Neural progenitor cell (in vitro differentiated cells): ENCODE results near the gene NOX3. TPM values are rescaled to one million over a fixed set of nuclear protein-coding genes. Genes with fewer than 3 reads are reported as not detected.

Experiments
- DNase-seq: peaks from one replicate; pipeline ENCODE4 v3.0.0-alpha.2; 2016; ENCODE audit warnings: low spot score
- H2AFZ ChIP-seq: fragments of 200-600 bp; sonication (generic); replicated peaks from 2 replicates; pipeline ENCODE4 v1.6.1; 2016; ENCODE audit warnings: antibody characterized with exemption
- H3F3A ChIP-seq: fragments of 200-600 bp; sonication (generic); 2 replicates; pipeline ENCODE4 v1.6.1; 2016; ENCODE audit warnings: antibody characterized with exemption, low read depth
- H3K27ac ChIP-seq: fragments of 200-600 bp; sonication (generic); 2 replicates; pipeline ENCODE4 v1.5.1; 2016; ENCODE audit warnings: mild to moderate bottlenecking
- H3K27me3 ChIP-seq: fragments of 200-600 bp; sonication (generic); 2 replicates; pipeline ENCODE4 v1.6.1; 2016; ENCODE audit warnings: mild to moderate bottlenecking, moderate library complexity
- H3K36me3 ChIP-seq: fragments of 200-600 bp; sonication (generic); 2 replicates; pipeline ENCODE4 v1.5.1; 2016
- H3K4me1 ChIP-seq: fragments of 200-600 bp; sonication (generic); 2 replicates; pipeline ENCODE4 v1.6.1; 2016; ENCODE audit warnings: mixed run types
- H3K4me2 ChIP-seq: fragments of 200-600 bp; sonication (generic); 2 replicates; pipeline ENCODE4 v1.6.1; 2016
- H3K4me3 ChIP-seq: fragments of 200-600 bp; sonication (generic); 2 replicates; pipeline ENCODE4 v1.5.1; 2016
- H3K79me2 ChIP-seq: fragments of 200-600 bp; sonication (generic); 2 replicates; pipeline ENCODE4 v1.6.1; 2016; ENCODE audit warnings: low read depth
- H3K9ac ChIP-seq: fragments of 200-600 bp; sonication (generic); 2 replicates; pipeline ENCODE4 v1.6.1; 2016
- H3K9me3 ChIP-seq: fragments of 200-600 bp; sonication (generic); 2 replicates; pipeline ENCODE4 v1.5.1; 2016; ENCODE audit warnings: low read depth
- H4K20me1 ChIP-seq: fragments of 200-600 bp; sonication (generic); 2 replicates; pipeline ENCODE4 v1.6.1; 2016; ENCODE audit warnings: low read depth
- H3K27ac Mint-ChIP-seq: 3 replicates; pipeline ENCODE4 v1.8.0; 2021; ENCODE audit warnings: mixed read lengths
- H3K27me3 Mint-ChIP-seq: 2 replicates; pipeline ENCODE4 v1.8.0; 2022; ENCODE audit warnings: low read depth, mild to moderate bottlenecking, inconsistent platforms, moderate library complexity, mixed read lengths; ENCODE audit not compliant: insufficient read depth
- H3K36me3 Mint-ChIP-seq: 3 replicates; pipeline ENCODE4 v1.8.0; 2021; ENCODE audit warnings: mixed read lengths
- H3K4me1 Mint-ChIP-seq: 3 replicates; pipeline ENCODE4 v1.8.0; 2021; ENCODE audit warnings: mixed read lengths
- H3K4me3 Mint-ChIP-seq: 3 replicates; pipeline ENCODE4 v1.8.0; 2021; ENCODE audit warnings: mild to moderate bottlenecking, moderate library complexity, mixed read lengths
- H3K9me3 Mint-ChIP-seq: 3 replicates; pipeline ENCODE4 v1.8.0; 2020; ENCODE audit warnings: mixed read lengths
- EZH2 ChIP-seq: fragments of 200-600 bp; sonication (generic); IDR thresholded peaks from 2 replicates; pipeline ENCODE4 v1.6.1; 2017; ENCODE audit warnings: antibody characterized with exemption, mild to moderate bottlenecking, moderate library complexity
- EZH2phosphoT487 ChIP-seq: fragments of 200-600 bp; sonication (generic); IDR thresholded peaks from 2 replicates; pipeline ENCODE4 v1.6.1; 2017; ENCODE audit warnings: antibody characterized with exemption
- total RNA-seq: library from RNA; depleted of rRNA; stranded (reverse); fragments of >200 nt; gene quantifications from 2 replicates; pipeline ENCODE4 v1.2.3, GENCODE V29; 2015; ENCODE audit warnings: low replicate concordance
- TF ChIP-seq, protein P1 (sequence below): fragments of 200-600 bp; sonication (generic); IDR thresholded peaks from 2 replicates; pipeline ENCODE4 v1.5.1; 2017; ENCODE audit warnings: antibody characterized with exemption, mild to moderate bottlenecking

NOX3 gene
- total RNA-seq, 1 donor from 2014 or later, result not detected

DNA sequence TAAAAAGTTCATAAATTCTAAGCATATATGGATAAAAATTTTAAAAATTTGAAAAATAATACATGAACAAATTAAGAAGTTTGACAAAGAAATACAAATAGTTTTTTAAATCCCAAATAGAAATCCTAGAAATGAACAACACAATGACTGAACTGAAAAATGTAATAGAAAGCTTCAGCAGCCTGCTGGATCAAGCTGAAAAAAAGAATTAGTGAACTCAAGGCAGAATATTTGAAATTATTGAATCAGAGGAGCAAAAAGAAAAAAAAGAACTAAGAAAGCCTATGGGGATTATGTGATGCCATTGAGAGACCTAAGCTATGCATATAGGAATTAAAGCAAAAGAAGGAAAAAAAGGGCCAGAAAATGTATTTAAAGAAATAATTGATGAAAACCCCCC lies 101.5 kb downstream of the NOX3 start:
- Histone ChIP-seq H3K27me3 (no peaks in the 10 kb centered on the region), H3K27ac (no peak overlapping the region), H3K4me1 (no peaks in the 10 kb centered on the region), H2AFZ (no peak overlapping the region), H3K9ac (no peak overlapping the region), H3K4me3 (no peak overlapping the region), H4K20me1 (no peaks in the 10 kb centered on the region), H3K4me2 (no peak overlapping the region), H3K79me2 (no peaks in the 10 kb centered on the region), H3F3A (no peaks in the 10 kb centered on the region), H3K36me3 (no peaks in the 10 kb centered on the region), H3K9me3 (peaks cover 7% of the 10 kb centered on the region)
- Mint-ChIP-seq H3K4me3 (no peak overlapping the region), H3K36me3 (peaks cover 2% of the 10 kb centered on the region), H3K9me3 (peaks cover 20% of the 10 kb centered on the region), H3K27me3 (peaks cover 2% of the 10 kb centered on the region), H3K4me1 (no peaks in the 10 kb centered on the region), H3K27ac (no peak overlapping the region)
- no peak for TF ChIP-seq EZH2
- no peak for TF ChIP-seq EZH2phosphoT487
- TF ChIP-seq, protein P1, sequence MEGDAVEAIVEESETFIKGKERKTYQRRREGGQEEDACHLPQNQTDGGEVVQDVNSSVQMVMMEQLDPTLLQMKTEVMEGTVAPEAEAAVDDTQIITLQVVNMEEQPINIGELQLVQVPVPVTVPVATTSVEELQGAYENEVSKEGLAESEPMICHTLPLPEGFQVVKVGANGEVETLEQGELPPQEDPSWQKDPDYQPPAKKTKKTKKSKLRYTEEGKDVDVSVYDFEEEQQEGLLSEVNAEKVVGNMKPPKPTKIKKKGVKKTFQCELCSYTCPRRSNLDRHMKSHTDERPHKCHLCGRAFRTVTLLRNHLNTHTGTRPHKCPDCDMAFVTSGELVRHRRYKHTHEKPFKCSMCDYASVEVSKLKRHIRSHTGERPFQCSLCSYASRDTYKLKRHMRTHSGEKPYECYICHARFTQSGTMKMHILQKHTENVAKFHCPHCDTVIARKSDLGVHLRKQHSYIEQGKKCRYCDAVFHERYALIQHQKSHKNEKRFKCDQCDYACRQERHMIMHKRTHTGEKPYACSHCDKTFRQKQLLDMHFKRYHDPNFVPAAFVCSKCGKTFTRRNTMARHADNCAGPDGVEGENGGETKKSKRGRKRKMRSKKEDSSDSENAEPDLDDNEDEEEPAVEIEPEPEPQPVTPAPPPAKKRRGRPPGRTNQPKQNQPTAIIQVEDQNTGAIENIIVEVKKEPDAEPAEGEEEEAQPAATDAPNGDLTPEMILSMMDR, result no peak
- DNase-seq, result no peak

GRCh38 chr6:155352811-155353210 lies 102.8 kb downstream of the NOX3 start:
- no peaks in the 10 kb centered on the region for H3F3A ChIP-seq
- no peak overlapping the region for H3K9ac ChIP-seq
- no peak for DNase-seq
- Mint-ChIP-seq H3K4me3 (no peak overlapping the region), H3K27me3 (peaks cover 2% of the 10 kb centered on the region), H3K36me3 (peaks cover 2% of the 10 kb centered on the region), H3K27ac (no peak overlapping the region), H3K4me1 (no peaks in the 10 kb centered on the region), H3K9me3 (peaks cover 23% of the 10 kb centered on the region)
- H3K4me1 ChIP-seq, result no peaks in the 10 kb centered on the region
- H3K9me3 ChIP-seq, result peaks cover 7% of the 10 kb centered on the region
- TF ChIP-seq EZH2, result no peak
- TF ChIP-seq, protein P1, result no peak
- no peak for TF ChIP-seq EZH2phosphoT487
- no peaks in the 10 kb centered on the region for H3K36me3 ChIP-seq
- H3K79me2 ChIP-seq, result no peaks in the 10 kb centered on the region
- H3K27ac ChIP-seq, result no peak overlapping the region
- H3K4me2 ChIP-seq, result no peak overlapping the region
- H2AFZ ChIP-seq, result no peak overlapping the region
- H4K20me1 ChIP-seq, result no peaks in the 10 kb centered on the region
- H3K27me3 ChIP-seq, result no peaks in the 10 kb centered on the region
- H3K4me3 ChIP-seq, result no peak overlapping the region

DNA sequence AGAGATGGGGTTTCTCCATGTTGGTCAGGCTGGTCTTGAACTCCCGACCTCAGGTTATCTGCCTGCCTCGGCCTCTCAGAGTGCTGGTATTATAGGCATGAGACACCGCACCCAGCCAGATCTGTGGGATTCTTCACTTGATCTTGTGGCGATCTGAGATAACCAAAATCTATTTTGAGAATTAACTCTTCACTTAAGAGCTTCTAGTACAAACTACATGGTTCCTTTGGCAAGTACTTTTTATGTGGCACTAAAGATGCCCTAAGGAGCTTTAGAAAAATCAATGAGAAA lies 103.6 kb downstream of the NOX3 start:
- no peaks in the 10 kb centered on the region for H4K20me1 ChIP-seq
- Mint-ChIP-seq H3K27me3 (peaks cover 2% of the 10 kb centered on the region), H3K36me3 (peaks cover 2% of the 10 kb centered on the region), H3K4me1 (no peaks in the 10 kb centered on the region), H3K9me3 (peaks cover 23% of the 10 kb centered on the region), H3K27ac (no peak overlapping the region), H3K4me3 (no peak overlapping the region)
- no peak overlapping the region for H3K4me2 ChIP-seq
- H3K9ac ChIP-seq, result no peak overlapping the region
- TF ChIP-seq EZH2 (no peak), EZH2phosphoT487 (no peak)
- TF ChIP-seq, protein P1, result no peak
- no peak overlapping the region for H3K4me3 ChIP-seq
- H2AFZ ChIP-seq, result no peak overlapping the region
- H3K4me1 ChIP-seq, result no peaks in the 10 kb centered on the region
- no peaks in the 10 kb centered on the region for H3K36me3 ChIP-seq
- H3K79me2 ChIP-seq, result no peaks in the 10 kb centered on the region
- H3K27ac ChIP-seq, result no peak overlapping the region
- no peaks in the 10 kb centered on the region for H3K27me3 ChIP-seq
- H3K9me3 ChIP-seq, result peaks cover 7% of the 10 kb centered on the region
- no peaks in the 10 kb centered on the region for H3F3A ChIP-seq
- no peak for DNase-seq
